Endothelial cell of umbilical vein (primary cell): ENCODE measurements around the gene MYL1. TPM values are rescaled to one million over a fixed set of nuclear protein-coding genes. Genes with fewer than 3 reads are reported as not detected.

Experiments used
- BruUV-seq: library from RNA; stranded (reverse); fragments of 400-500 nt; replicated peaks from 2 replicates; lab custom pipeline; 2021; lab: Mats Ljungman, UMichigan
- CTCF ChIA-PET: fragments of 300-600, 350-600 bp; sonication (Branson Sonifier 250); formaldehyde crosslinking; loops from one replicate; lab custom pipeline; 2021; ENCODE audit warnings: antibody characterized with exemption, inconsistent platforms; lab: Charles Lee
- POLR2A ChIA-PET: fragments of 300-600, 350-600 bp; sonication (Branson Sonifier 250); formaldehyde crosslinking; loops from one replicate; lab custom pipeline; 2021; ENCODE audit warnings: antibody characterized with exemption, inconsistent platforms; lab: Charles Lee
- DNase-seq: peaks from one replicate; pipeline ENCODE4 v3.0.0-alpha.2; 2011; ENCODE audit warnings: low read depth, low spot score
- FAIRE-seq: peaks from 2 replicates; lab custom pipeline; 2011; peaks lifted over from hg19 to GRCh38; lab: Jason Lieb, UNC
- H2AFZ ChIP-seq: 2 replicates; pipeline ENCODE4 v1.6.0; 2012; ENCODE audit warnings: low read depth, low read length, control low read depth, inconsistent platforms
- H3K27ac ChIP-seq: 2 replicates; pipeline ENCODE4 v1.5.1; 2011; ENCODE audit warnings: low read depth, mild to moderate bottlenecking, control low read depth, low read length, moderate library complexity; ENCODE audit not compliant: insufficient read depth
- H3K27me3 ChIP-seq, 2 experiments: 2 replicates each; pipeline versions ENCODE4 v1.6.0 to v1.6.1; 2011; ENCODE audit warnings: low read length in 2 of 2, mixed read lengths in 1 of 2; ENCODE audit not compliant: control insufficient read depth in 2 of 2, insufficient read depth in 2 of 2
- H3K36me3 ChIP-seq, 2 experiments: 2 replicates in 1 of 2; 3 replicates in 1 of 2; pipeline ENCODE4 v1.5.1; 2011; ENCODE audit warnings: low read length in 2 of 2, mild to moderate bottlenecking in 1 of 2, moderate library complexity in 1 of 2; ENCODE audit not compliant: control insufficient read depth in 2 of 2, insufficient read depth in 2 of 2; ENCODE audit errors: extremely low read depth in 1 of 2
- H3K4me1 ChIP-seq: 3 replicates; pipeline ENCODE4 v1.5.1; 2011; ENCODE audit warnings: mild to moderate bottlenecking, low read length; ENCODE audit not compliant: control insufficient read depth, insufficient read depth; ENCODE audit errors: extremely low read depth
- H3K4me2 ChIP-seq: 2 replicates; pipeline ENCODE4 v1.6.1; 2011; ENCODE audit warnings: low read length, control low read depth, mixed read lengths; ENCODE audit not compliant: insufficient read depth
- H3K4me3 ChIP-seq, 3 experiments: fragments of 200-600 bp in 1 of 3; sonication (generic), shearing (Covaris generic) in 1 of 3; replicated peaks in 1 of 3; 2 replicates each; pipeline ENCODE4 v1.5.1; 2011 to 2016; ENCODE audit warnings: control low read depth in 3 of 3, low read length in 3 of 3, mild to moderate bottlenecking in 2 of 3, inconsistent platforms in 1 of 3, low read depth in 1 of 3, moderate library complexity in 1 of 3; ENCODE audit not compliant: insufficient read depth in 1 of 3
- H3K79me2 ChIP-seq: 2 replicates; pipeline ENCODE4 v1.6.0; 2012; ENCODE audit warnings: low read length, inconsistent platforms; ENCODE audit not compliant: control insufficient read depth, insufficient read depth
- H3K9ac ChIP-seq: replicated peaks from 2 replicates; pipeline ENCODE3; 2011; ENCODE audit warnings: low read length, control low read depth; ENCODE audit not compliant: insufficient read depth; ENCODE audit errors: extremely low read depth
- H3K9me1 ChIP-seq: replicated peaks from 3 replicates; pipeline ENCODE4 v1.6.0; 2011; ENCODE audit warnings: mild to moderate bottlenecking, low read length; ENCODE audit not compliant: control insufficient read depth, insufficient read depth; ENCODE audit errors: extremely low read depth
- H3K9me3 ChIP-seq: replicated peaks from 2 replicates; pipeline ENCODE4 v1.5.1; 2012; ENCODE audit warnings: low read length, inconsistent platforms; ENCODE audit not compliant: control insufficient read depth, insufficient read depth
- H4K20me1 ChIP-seq: replicated peaks from 2 replicates; pipeline ENCODE3; 2011; ENCODE audit warnings: mild to moderate bottlenecking, low read length; ENCODE audit not compliant: control insufficient read depth, insufficient read depth; ENCODE audit errors: extremely low read depth
- FOS ChIP-seq: IDR thresholded peaks from 2 replicates; pipeline ENCODE4 v1.6.1; 2011; ENCODE audit warnings: mild to moderate bottlenecking, low read length, moderate library complexity, borderline replicate concordance; ENCODE audit not compliant: insufficient read depth
- GATA2 ChIP-seq: IDR thresholded peaks from 2 replicates; pipeline ENCODE4 v1.7.0; 2011; ENCODE audit warnings: low read depth, mild to moderate bottlenecking, moderate library complexity, mixed read lengths, low read length; ENCODE audit not compliant: insufficient read length, insufficient read depth
- JUN ChIP-seq: IDR thresholded peaks from 2 replicates; pipeline ENCODE4 v1.6.1; 2011; ENCODE audit warnings: borderline replicate concordance, low read depth; ENCODE audit not compliant: insufficient read length, insufficient read depth
- MAX ChIP-seq: IDR thresholded peaks from 2 replicates; pipeline ENCODE4 v1.6.1; 2011; ENCODE audit not compliant: insufficient read depth, insufficient read length
- MYC ChIP-seq: IDR thresholded peaks from one replicate; pipeline ENCODE4 v1.6.1; 2011; ENCODE audit warnings: mild to moderate bottlenecking, low read depth, low read length
- POLR2A ChIP-seq: IDR thresholded peaks from 2 replicates; pipeline ENCODE4 v1.6.1; 2012; ENCODE audit warnings: low read depth, mild to moderate bottlenecking, control low read depth, low read length
- POLR2AphosphoS5 ChIP-seq: IDR thresholded peaks from 2 replicates; pipeline ENCODE4 v1.6.1; 2012; ENCODE audit warnings: low read depth, mild to moderate bottlenecking, control low read depth, low read length, moderate library complexity; ENCODE audit not compliant: insufficient read depth
- dilution Hi-C: fragments of 300-500 bp; cut with MboI; formaldehyde crosslinking; loops from one replicate; pipeline ENCODE4 v1.15.0; 2019; ENCODE audit warnings: low sequenced_read_pairs; ENCODE audit not compliant: extremely low pct_ligation_motif_present
- intact Hi-C: fragments of 100-400 bp; cut with micrococcal nuclease; formaldehyde crosslinking; loops from one replicate; pipeline ENCODE4 v1.10.0; 2022
- polyA plus RNA-seq, 4 experiments: library from polyadenylated mRNA; depleted of rRNA in 3 of 4; stranded (reverse) in 3 of 4; unstranded in 1 of 4; fragments of >200 nt; gene quantifications; 2 replicates each; pipeline versions ENCODE4 v1.2.1 to v1.2.3, GENCODE V29; 2011 to 2012; ENCODE audit warnings: missing spikeins in 1 of 4
- small RNA-seq: library from RNA; depleted of rRNA; stranded (forward); fragments of <200 nt; gene quantifications from one replicate; pipeline ENCODE3, GENCODE V24; 2012; ENCODE audit warnings: low replicate concordance, low read depth; ENCODE audit not compliant: insufficient read depth, insufficient read length
- total RNA-seq: library from RNA; stranded (reverse); gene quantifications from 2 replicates; pipeline ENCODE4 v1.2.3, GENCODE V29; 2021

MYL1 gene
- total and polyA plus RNA-seq, 2 donors (not counting 3 experiments of a cell fraction or from before 2014, with no cell fraction given) = not detected

- ChIA-PET POLR2A (no interaction called here), CTCF (no interaction called here)
- no peak overlapping the region for H2AFZ ChIP-seq
- H3K79me2 ChIP-seq = no peaks in the 10 kb centered on the region
- no peak overlapping the region for H3K4me3 ChIP-seq
- FAIRE-seq (no peak), DNase-seq (no peak)
- no peak overlapping the region for H3K9ac ChIP-seq
- no peaks in the 10 kb centered on the region for H3K9me1 ChIP-seq
- H4K20me1 ChIP-seq = no peaks in the 10 kb centered on the region
- no peak overlapping the region for H3K27ac ChIP-seq
- no peak overlapping the region for H3K4me2 ChIP-seq
- no peaks in the 10 kb centered on the region for H3K9me3 ChIP-seq
- no peaks in the 10 kb centered on the region for H3K27me3 ChIP-seq
- dilution Hi-C loops = no loop called here
- TF ChIP-seq FOS (no peak), MYC (no peak), GATA2 (no peak)
- H3K4me1 ChIP-seq = no peaks in the 10 kb centered on the region
- no peaks in the 10 kb centered on the region for H3K36me3 ChIP-seq
- BruUV-seq = no TSS peak
- intact Hi-C loops = no loop called here
Observed at GRCh38 chr2:210252699-210253606, 62.0 kb downstream of the MYL1 start.

GRCh38 chr2:210250622-210251021, 64.4 kb downstream of the MYL1 start:
- Histone ChIP-seq H2AFZ (no peak overlapping the region), H3K4me2 (no peak overlapping the region), H3K27me3 (no peaks in the 10 kb centered on the region), H4K20me1 (no peaks in the 10 kb centered on the region), H3K9me3 (no peaks in the 10 kb centered on the region), H3K4me1 (no peaks in the 10 kb centered on the region), H3K36me3 (no peaks in the 10 kb centered on the region), H3K4me3 (no peak overlapping the region), H3K9me1 (no peaks in the 10 kb centered on the region), H3K79me2 (no peaks in the 10 kb centered on the region), H3K9ac (no peak overlapping the region), H3K27ac (no peak overlapping the region)
- FAIRE-seq (no peak), DNase-seq (no peak)
- POLR2A ChIA-PET = no interaction called here
- TF ChIP-seq JUN = no peak
- TF ChIP-seq POLR2AphosphoS5 = no peak
- TF ChIP-seq POLR2A = no peak
- no peak for TF ChIP-seq MAX
- TF ChIP-seq GATA2 = no peak
- intact Hi-C loops = no loop called here
- CTCF ChIA-PET = interaction anchor here (2.7 kb wide), 1 partner anchor 148 kb away, joined by 22 read pairs; no protein-coding TSS in a partner anchor
- dilution Hi-C loops = no loop called here
- BruUV-seq = no TSS peak

Small RNA genes within 50 kb of the gene (small RNA-seq; reads per million reads assigned to genes)
- not detected for gene RF00019

Other genes starting within 250 kb of the MYL1 start
- gene KANSL1L, start 143.8 kb downstream of the MYL1 start, total RNA-seq = 13.4 and 14.0 TPM in 2 replicates
- 2.7 and 4.3 TPM in 2 replicates for gene KANSL1L, start 143.8 kb downstream of the MYL1 start, polyA plus RNA-seq
- gene ACADL, start 89.7 kb downstream of the MYL1 start, total RNA-seq = not detected in 2 replicates
- gene ACADL, start 89.7 kb downstream of the MYL1 start, polyA plus RNA-seq = not detected in 2 replicates
- 24.2 and 29.7 TPM in 2 replicates for gene LANCL1, start 161.6 kb upstream of the MYL1 start, total RNA-seq
- 19.6 and 22.9 TPM in 2 replicates for gene LANCL1, start 161.6 kb upstream of the MYL1 start, polyA plus RNA-seq
- 0.53 and 0.88 TPM in 2 replicates for gene CPS1, start 241.4 kb upstream of the MYL1 start, total RNA-seq
- gene CPS1, start 241.4 kb upstream of the MYL1 start, polyA plus RNA-seq = 0.18 and 0.24 TPM in 2 replicates